HG02763 (cell line): ENCODE data around the gene AIFM2.
"Not testable (repeated sequence)": the region's sequence is repeated elsewhere in the genome, so short reads cannot be mapped to it uniquely, and the experiment has no call there.

Experiments used
- ATAC-seq: cut with Tn5 transposase; IDR thresholded peaks from one replicate; pipeline ENCODE4 v1.9.1; 2021; ENCODE audit warnings: mild to moderate bottlenecking, moderate library complexity; ENCODE audit not compliant: unreplicated experiment

AIFM2 gene

GRCh38 chr10:70132098-70133029 lies at the start of gene AIFM2:
Gene AIFM2 (minus strand): TSS chr10:70132825. CDS start chr10:70124084, 8,741 bp downstream.
- ATAC-seq = peak; percentile 71

DNA sequence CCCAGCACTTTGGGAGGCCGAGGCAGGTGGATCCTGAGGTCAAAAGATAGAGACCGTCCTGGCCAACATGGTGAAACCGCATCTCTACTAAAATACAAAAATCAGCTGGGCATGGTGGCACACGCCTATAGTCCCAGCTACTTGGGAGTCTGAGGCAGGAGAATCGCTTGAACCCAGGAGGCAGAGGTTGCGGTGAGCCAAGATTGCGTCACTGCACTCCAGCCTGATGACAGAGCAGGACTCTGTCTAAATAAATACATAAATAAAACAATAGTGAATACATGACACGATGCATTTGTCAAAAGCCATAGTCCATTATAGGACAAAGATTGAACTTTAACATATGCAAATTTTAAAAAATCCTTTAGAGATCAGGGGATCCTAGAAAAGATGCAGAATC lies 46.6 kb upstream of the AIFM2 start:
- not testable (repeated sequence) for ATAC-seq

DNA sequence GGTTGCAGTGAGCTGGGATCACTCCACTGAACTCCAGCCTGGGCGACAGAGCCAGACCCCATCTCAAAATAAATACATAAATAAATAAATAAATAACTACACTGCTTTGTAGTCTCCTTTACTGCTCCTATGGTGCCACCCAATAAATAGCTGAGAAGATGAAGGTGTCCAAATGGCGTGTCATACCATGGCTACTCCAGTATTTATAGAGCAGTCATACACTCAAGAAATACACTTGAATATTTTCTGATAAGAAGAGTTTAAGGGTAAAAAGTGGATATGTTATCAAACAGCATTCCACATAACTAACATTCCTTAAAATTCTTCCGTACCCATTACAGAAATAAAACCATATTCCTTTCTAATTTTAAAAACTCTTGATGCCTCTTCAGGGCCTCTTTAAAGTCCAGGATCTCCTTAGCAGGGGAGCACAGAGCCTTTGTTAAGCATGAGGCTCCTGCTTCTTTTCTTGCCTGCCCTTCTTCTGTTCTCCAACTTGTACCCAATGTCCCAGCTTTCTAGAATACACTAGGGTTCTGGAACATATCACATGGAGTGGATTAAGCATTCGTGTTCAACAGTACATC lies 45.6 kb upstream of the AIFM2 start:
- ATAC-seq = no peak

GRCh38 chr10:70176441-70176840 lies 43.8 kb upstream of the AIFM2 start:
- no peak for ATAC-seq

DNA sequence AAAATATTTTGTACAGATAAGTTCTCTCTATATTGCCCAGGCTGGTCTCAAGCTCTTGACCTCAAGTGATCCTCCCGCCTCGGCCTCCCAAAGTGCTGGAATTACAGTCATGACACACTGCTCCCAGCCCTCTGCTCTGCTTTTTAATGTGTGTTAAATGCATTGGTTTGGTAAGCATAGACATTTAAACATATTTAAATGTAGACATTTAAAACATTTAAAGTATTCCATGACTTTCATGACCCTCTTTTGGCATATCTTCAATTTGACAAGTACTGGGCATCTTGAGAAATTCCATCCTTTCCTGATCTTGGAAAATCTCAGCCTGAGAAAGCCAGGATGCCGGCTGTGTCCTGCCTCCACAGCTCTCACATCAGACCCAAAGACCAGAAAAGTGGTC lies 42.9 kb upstream of the AIFM2 start:
- ATAC-seq = no peak

DNA sequence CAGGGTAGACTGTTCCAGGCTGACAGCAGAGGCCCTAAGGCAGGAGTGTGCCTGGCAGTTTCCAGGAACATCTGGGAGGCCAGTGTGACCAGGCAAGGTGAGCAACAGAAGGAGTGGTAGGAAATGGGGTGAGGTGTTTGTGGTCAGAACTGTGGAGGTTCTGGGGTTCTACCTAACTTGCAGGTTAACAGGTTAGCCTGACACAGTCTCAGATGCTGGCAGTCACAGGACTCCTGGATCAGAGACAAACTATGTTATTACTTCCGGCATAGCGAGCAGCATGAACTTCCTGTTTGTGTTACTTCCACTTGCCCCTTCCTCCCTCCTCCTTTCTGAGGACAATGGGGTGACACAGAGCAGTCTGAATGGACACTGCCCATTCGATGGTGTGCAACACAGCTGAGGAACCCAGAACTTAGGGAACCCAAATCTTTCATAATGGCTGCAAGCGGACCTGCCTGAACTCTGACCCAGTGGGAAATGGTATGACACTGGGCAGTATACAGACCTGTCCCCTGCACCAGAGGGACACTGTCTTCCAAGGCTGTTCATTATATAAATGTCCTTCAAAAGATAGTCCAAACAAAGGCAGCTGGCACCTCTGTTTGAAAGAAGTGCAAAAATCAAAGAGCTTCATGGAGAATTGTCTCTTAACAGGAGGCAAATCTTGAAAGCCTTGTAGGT lies 41.6 kb upstream of the AIFM2 start:
- no peak for ATAC-seq

DNA sequence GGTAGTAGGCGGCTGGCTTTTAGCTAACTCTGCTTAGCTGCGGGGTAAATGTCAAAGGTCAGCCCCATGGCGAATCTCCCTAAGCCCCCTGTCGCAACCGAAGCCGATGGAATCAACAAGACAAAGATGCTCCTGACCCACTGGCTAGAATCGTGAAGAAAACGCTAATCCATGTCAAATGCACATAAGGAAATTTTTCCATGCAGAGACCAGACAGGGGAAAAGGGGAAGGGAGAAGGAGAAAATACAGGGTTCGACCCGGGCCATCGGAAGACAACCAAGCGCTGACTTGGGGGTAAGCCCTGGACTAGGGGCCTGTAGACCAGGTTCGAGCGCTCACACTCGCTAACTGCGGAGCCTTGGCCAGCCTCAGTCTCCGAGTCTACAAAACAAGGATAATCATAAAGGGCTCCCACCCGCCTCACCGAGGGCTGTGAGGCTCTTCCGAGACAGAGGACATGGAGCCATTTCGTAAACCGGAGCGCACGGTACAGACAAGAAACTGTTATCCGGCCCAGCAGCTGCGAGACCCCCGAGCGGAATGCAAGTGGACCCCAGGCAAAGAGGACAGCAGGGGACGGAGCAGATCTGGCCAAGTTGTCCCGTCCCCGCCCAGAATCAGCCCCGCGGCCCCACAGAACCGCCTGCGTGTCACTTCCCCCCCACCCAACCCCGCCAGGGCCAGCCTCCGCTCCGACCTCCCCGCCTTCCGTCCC lies 37.2 kb upstream of the AIFM2 start:
- ATAC-seq = no peak

GRCh38 chr10:70169011-70169410 lies 36.4 kb upstream of the AIFM2 start:
- ATAC-seq = no peak

GRCh38 chr10:70167246-70167645 lies 34.6 kb upstream of the AIFM2 start:
- ATAC-seq = no peak

DNA sequence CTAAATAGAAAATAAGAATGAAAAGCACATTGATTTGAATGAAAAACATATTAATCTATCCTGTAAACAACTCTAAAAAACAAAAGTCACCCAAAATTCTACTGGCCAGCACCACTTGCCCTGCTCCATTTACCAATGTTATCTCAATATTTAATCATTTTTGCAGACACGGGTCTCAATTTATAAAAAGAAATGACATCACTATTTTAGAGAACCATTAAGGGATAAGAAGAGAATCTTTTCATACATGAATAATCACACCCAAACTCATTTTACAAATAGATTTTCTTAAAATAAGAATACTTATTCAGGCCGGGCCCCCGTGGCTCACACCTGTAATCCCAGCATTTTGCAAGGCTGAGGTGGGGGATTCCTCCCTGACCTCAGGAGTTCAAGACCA lies 33.8 kb upstream of the AIFM2 start:
- ATAC-seq = no peak

DNA sequence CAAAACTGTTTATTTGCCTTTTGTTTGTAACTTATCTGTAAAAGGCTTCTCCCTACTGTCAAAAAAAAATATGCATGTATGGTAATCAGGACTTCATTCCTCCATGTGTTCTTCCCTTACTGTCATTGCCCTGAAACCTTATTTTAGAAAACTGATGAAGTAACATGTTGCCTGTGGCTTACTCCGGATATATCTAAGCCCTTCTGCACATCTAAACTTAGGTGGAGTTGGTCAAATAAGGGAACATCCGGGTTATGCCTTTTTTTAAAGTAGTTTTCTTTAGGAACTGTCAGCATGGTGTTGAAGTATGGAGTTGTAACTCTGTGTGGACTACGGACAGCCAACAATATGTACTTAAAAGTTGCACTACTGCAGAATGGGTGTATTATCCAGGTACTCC lies 31.5 kb upstream of the AIFM2 start:
- ATAC-seq = no peak

DNA sequence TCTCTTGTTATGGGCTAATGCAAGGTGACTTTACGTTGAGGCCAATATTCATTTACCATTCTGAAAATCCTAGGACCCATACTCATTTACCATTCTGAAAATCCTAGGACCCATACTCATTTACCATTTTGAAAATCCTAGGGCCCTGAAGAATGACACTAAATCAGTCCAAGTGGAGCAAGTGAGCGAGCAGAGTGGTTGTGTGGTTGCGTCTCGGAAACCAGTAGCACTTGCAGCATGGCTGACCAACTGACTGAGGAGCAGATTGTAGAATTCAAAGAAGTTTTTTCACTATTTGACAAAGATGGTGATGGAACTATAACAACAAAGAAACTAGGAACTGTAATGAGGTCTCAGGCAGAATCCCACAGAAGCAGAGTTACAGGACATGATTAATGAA lies 30.8 kb upstream of the AIFM2 start:
- no peak for ATAC-seq

DNA sequence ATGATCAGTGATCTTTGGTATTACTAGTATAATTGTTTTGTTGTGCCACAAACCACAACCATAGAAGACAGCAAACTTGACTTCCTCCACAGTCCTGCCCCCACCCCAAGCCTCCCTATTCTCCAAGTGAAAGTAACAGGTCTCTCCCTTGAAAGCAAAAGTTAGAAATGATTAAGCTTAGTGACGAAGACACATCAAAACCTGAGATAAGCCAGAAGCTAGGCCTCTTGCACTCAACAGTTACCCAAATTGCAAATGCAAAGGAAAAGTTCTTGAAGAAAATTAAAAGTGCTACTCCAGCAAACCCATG lies 30.2 kb upstream of the AIFM2 start:
- ATAC-seq = peak; percentile 58

DNA sequence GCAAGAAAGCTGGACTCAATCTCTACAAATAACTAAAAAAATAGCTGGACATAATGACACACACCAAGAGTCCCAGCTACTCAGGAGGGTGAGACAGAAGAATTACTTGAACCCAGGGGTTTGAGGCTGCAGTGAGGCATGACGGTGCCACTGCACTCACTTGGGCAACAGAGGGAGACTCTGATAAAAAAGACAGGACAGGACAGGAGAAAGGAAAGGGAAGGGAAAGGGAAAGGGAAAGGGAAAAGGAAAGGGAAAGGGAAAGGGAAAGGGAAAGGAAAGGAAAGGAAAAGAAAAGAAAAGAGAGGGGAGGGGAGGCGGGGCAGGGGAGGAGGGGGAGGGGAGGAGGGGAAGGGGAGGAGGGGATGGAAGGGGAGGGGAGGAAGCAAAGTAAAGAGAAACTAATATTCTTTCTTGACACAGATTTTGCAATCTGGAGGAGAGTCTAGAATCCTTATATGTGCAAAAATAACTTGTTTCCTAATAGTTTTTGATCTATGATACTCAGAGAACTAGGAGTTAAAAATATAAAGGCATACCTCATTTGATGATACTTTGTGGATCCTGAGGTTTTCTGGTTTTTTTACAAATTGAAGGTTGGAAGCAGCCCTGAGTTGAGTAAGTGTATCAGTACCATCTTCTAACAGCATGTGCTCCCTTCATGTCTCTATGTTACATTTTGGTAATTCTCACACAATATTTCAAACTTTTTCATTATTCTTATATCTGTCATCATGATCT lies 29.7 kb upstream of the AIFM2 start:
- peak; percentile 10 for ATAC-seq

GRCh38 chr10:70160798-70161197 lies 28.2 kb upstream of the AIFM2 start:
- no peak for ATAC-seq

GRCh38 chr10:70159366-70159765 lies 26.7 kb upstream of the AIFM2 start:
- not testable (repeated sequence) for ATAC-seq

- ATAC-seq = no peak
These were observed 25.5 kb upstream of the AIFM2 start for GRCh38 chr10:70158113-70158512.

DNA sequence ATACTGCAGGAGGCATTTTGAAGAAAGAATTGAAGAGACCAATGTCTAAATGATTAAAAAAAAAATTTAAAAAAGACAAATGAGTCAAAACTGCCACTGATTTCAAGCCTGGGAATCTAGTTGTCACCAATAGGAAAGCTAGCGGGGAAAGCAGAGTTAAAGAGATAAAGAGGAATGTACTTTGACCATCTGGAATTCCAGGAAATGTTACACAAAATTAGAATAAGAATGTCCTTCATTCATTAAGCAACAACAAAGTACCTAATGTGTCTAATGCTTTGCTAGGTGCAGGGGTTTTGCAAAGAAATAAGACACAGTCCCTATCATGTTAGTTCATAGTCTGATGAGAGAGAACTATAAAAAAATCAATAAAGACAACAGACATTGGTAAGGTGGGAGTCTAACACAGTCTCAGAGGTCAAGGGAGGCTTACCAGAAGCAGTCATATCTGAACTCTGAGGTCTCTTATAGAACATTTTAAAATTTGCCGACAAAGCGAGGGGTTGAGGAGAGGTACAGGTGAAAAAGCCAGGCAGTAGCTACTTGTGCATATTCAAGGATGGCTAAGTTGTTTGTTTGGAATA lies 22.7 kb upstream of the AIFM2 start:
- ATAC-seq = no peak

DNA sequence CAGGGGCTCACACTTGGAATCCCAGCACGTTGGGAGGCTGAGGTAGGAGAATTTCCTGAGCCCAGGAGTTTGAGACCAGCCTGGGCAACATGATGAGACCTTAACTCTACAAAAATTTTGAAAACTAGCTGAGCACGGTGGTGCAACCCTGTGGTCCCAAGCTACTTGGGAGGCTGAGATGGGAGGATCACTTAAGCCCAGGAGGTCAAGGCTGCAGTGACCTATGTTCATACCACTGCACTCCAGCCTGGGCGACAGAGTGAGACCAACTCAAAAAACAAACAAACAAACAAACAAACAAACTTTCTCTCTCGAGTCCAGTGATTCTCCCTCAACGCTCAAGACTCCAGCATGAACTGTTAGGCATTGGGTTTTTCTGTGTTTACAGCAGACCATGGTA lies 15.9 kb upstream of the AIFM2 start:
- no peak for ATAC-seq

- no peak for ATAC-seq
These were observed 14.6 kb upstream of the AIFM2 start for GRCh38 chr10:70147259-70147625.
